ENCODE results near the gene ADIG. TPM values are rescaled to one million over a fixed set of nuclear protein-coding genes. Genes with fewer than 3 reads are reported as not detected.

The ADIG gene
- total and polyA plus RNA-seq, 2 of the 8 experiments (the other 6 are each of a cell fraction or from before 2014, with no cell fraction given) = not detected

DNA sequence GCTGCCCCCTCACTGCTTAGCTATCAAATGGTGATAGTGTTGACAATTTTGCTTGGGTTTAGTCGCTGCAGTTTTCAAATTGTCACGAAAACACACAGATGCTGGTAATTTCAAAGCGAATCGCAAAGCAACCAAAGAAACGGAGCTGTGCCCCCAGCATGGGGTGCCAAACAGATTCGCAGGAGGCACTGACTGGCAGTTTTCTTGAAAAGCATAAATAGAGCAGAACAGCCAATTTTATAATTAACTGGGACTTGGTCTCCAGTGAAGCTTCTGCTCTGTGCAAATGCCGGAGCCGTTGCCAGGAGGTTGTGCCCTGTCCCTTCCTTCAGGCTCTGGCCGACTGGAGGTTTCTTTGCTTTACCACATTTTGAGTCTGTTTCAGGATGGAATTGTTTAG is 39.4 kb downstream of the ADIG start:
- H3K4me3 ChIP-seq (ENCODE audit: extremely low read depth in 1 of 4, insufficient read depth in 2 of 4, low read depth in 3 of 4, low read length in 4 of 4) = no peak overlapping the region
- no peak overlapping the region for H2AK5ac ChIP-seq (ENCODE audit: low read depth, low read length)
- no peaks in the 10 kb centered on the region for H3K36me3 ChIP-seq (ENCODE audit: control insufficient read depth in 2 of 4, insufficient read depth in 4 of 4, low read length in 3 of 4)
- no peak overlapping the region for H3K14ac ChIP-seq (ENCODE audit: insufficient read length)
- 69% methylated on average over 9 of the region's 9 CpGs; no CpG with 5 or more reads in 1 of the 2 experiments for WGBS, 2 experiments (ENCODE audit: extremely low coverage in 1 of 2, insufficient coverage in 1 of 2, insufficient read length in 1 of 2, insufficient replicate concordance in 2 of 2, low coverage in 1 of 2, low lambda C conversion rate in 2 of 2, missing lambda C conversion rate in 1 of 2)
- no peaks in the 10 kb centered on the region; a peak in 1 of 7 replicates for H3K27me3 ChIP-seq (replicated peaks in 1 of 4; ENCODE audit: control insufficient read depth in 3 of 4, extremely low read depth in 1 of 4, insufficient read depth in 3 of 4, low read length in 3 of 4)
- H3K79me1 ChIP-seq (ENCODE audit: low read depth, low read length) = no peaks in the 10 kb centered on the region
- H4K8ac ChIP-seq (ENCODE audit: extremely low read depth, insufficient read depth, low read length) = no peak overlapping the region
- H2BK120ac ChIP-seq (replicated peaks; ENCODE audit: low read depth, low read length) = no peak overlapping the region
- no peak overlapping the region for H3K4ac ChIP-seq (replicated peaks; ENCODE audit: insufficient read length, low read depth, low read length)
- no peak overlapping the region for H4K5ac ChIP-seq (ENCODE audit: insufficient read length, low read depth, low read length)
- H3K18ac ChIP-seq (ENCODE audit: extremely low read depth, low read length) = no peak overlapping the region
- FAIRE-seq (no peak), DNase-seq (ENCODE audit: low read depth in 1 of 2, low spot score in 2 of 2) (no peak)
- H3K9ac ChIP-seq (replicated peaks in 1 of 4; ENCODE audit: extremely low read depth in 1 of 4, low read depth in 3 of 4, low read length in 3 of 4) = no peak overlapping the region
- H4K20me1 ChIP-seq (replicated peaks in 1 of 2; ENCODE audit: control insufficient read depth in 1 of 2, insufficient read depth in 2 of 2, low read length in 2 of 2) = no peaks in the 10 kb centered on the region
- CTCF ChIA-PET (ENCODE audit: partially characterized antibody) = interaction anchor here (0.6 to 3.2 kb wide), 4 partner anchors 9 to 111 kb away, joined by 3 to 11 read pairs (median 5); no protein-coding TSS in a partner anchor
- H2BK20ac ChIP-seq (ENCODE audit: low read length) = no peak overlapping the region
- H3K4me2 ChIP-seq (ENCODE audit: insufficient read depth in 1 of 2, low read depth in 2 of 2, low read length in 2 of 2) = no peak overlapping the region
- H2BK5ac ChIP-seq (ENCODE audit: low read depth, low read length) = no peak overlapping the region
- no peaks in the 10 kb centered on the region for H3K79me2 ChIP-seq (ENCODE audit: control insufficient read depth in 1 of 2, insufficient read depth in 2 of 2, low read length in 2 of 2)
- no peak overlapping the region for H3K56ac ChIP-seq (replicated peaks; ENCODE audit: insufficient read length, low read depth, low read length)
- H4K91ac ChIP-seq (replicated peaks; ENCODE audit: insufficient read length, low read length) = no peak overlapping the region
- no peak overlapping the region for H2BK12ac ChIP-seq (ENCODE audit: low read depth, low read length)
- no peaks in the 10 kb centered on the region for H3K23me2 ChIP-seq (ENCODE audit: low read depth, low read length)
- peaks cover 0 to 11% (median 8%) of the 10 kb centered on the region in 4 experiments; a peak in 5 of 7 replicates for H3K4me1 ChIP-seq (replicated peaks in 1 of 4; ENCODE audit: control insufficient read depth in 3 of 4, insufficient read depth in 4 of 4, low read length in 3 of 4)
- POLR2A ChIA-PET (ENCODE audit: partially characterized antibody) = no interaction called here
- no peaks in the 10 kb centered on the region for H3K9me3 ChIP-seq (ENCODE audit: insufficient read depth in 2 of 2, low read depth in 1 of 2, low read length in 1 of 2)
- H2AFZ ChIP-seq (ENCODE audit: low read length) = no peak overlapping the region
- no peak overlapping the region for H3K27ac ChIP-seq (ENCODE audit: low read depth, low read length)
- H3K23ac ChIP-seq (ENCODE audit: insufficient read length) = no peak overlapping the region
- H2BK15ac ChIP-seq (ENCODE audit: low read length) = no peak overlapping the region
- TF ChIP-seq CBX5 (IDR thresholded peaks at IDR 0.05; ENCODE audit: low read depth, low read length) = no peak
- no peak for TF ChIP-seq TCF12 (IDR thresholded peaks at IDR 0.05; ENCODE audit: low read depth, low read length)
- no peak for TF ChIP-seq MAFK (IDR thresholded peaks at IDR 0.05; ENCODE audit: low read depth, low read length)
- no peak for TF ChIP-seq SRF (IDR thresholded peaks at IDR 0.05; ENCODE audit: low read depth, low read length)
- no peak for TF ChIP-seq SP2 (IDR thresholded peaks at IDR 0.05; ENCODE audit: low read length)
- TF ChIP-seq SAP30 (IDR thresholded peaks at IDR 0.05; ENCODE audit: insufficient read depth, insufficient replicate concordance, low read length) = no peak
- TF ChIP-seq BRCA1 (IDR thresholded peaks at IDR 0.05; ENCODE audit: low read depth, low read length) = no peak
- no peak for TF ChIP-seq HDAC2 (IDR thresholded peaks at IDR 0.05; ENCODE audit: borderline replicate concordance in 1 of 2, low read depth in 2 of 2, low read length in 2 of 2)
- no peak for TF ChIP-seq RBBP5 (IDR thresholded peaks at IDR 0.05; ENCODE audit: borderline replicate concordance, low read depth, low read length)
- TF ChIP-seq EZH2 (IDR thresholded peaks at IDR 0.05; ENCODE audit: low read depth, low read length, severe bottlenecking) = no peak
- no peak for TF ChIP-seq GTF2F1 (IDR thresholded peaks at IDR 0.05; ENCODE audit: borderline replicate concordance, low read depth, low read length)
- no peak for TF ChIP-seq POLR2AphosphoS5 (IDR thresholded peaks at IDR 0.05; ENCODE audit: low read depth, low read length)
- no peak for TF ChIP-seq TEAD4 (IDR thresholded peaks at IDR 0.05; ENCODE audit: low read depth, low read length)
- TF ChIP-seq, protein P1, sequence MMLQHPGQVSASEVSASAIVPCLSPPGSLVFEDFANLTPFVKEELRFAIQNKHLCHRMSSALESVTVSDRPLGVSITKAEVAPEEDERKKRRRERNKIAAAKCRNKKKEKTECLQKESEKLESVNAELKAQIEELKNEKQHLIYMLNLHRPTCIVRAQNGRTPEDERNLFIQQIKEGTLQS (IDR thresholded peaks at IDR 0.05; ENCODE audit: insufficient read depth, low read depth, low read length) = no peak
